B cell (primary cell): Measurements from ENCODE around the gene FNDC5. TPM values are rescaled to one million over a fixed set of nuclear protein-coding genes. Genes with fewer than 3 reads are reported as not detected.

ENCODE experiments used
- ATAC-seq: fragments of 200-7000 bp; cut with Tn5 transposase; one replicate; pipeline ENCODE4 v1.10.0; 2021; ENCODE audit warnings: low read depth, mild to moderate bottlenecking, moderate number of reproducible peaks, moderate library complexity
- CTCF ChIA-PET: fragments of 350-600 bp; sonication (Branson Sonifier 250); formaldehyde crosslinking; loops from one replicate; lab custom pipeline; 2021; ENCODE audit warnings: antibody characterized with exemption, inconsistent platforms; lab: Charles Lee
- POLR2A ChIA-PET: fragments of 350-600 bp; sonication (Branson Sonifier 250); formaldehyde crosslinking; loops from one replicate; lab custom pipeline; 2021; ENCODE audit warnings: antibody characterized with exemption; lab: Charles Lee
- DNase-seq: peaks from one replicate; pipeline ENCODE4 v3.0.0; 2013
- H2AFZ ChIP-seq: 2 replicates; pipeline ENCODE4 v1.6.1; 2012; ENCODE audit warnings: mild to moderate bottlenecking, low read depth, low read length; ENCODE audit not compliant: insufficient read depth, poor library complexity, severe bottlenecking
- H3K27ac ChIP-seq, 2 donors: 1 replicate in 1 of 2; 2 replicates in 1 of 2; pipeline ENCODE4 v1.5.1; 2012 to 2013; ENCODE audit warnings: low read length in 2 of 2, mild to moderate bottlenecking in 2 of 2, moderate library complexity in 1 of 2
- H3K27me3 ChIP-seq, 4 experiments: fragments of 200-600 bp in 1 of 4; sonication (generic) in 1 of 4; replicated peaks in 1 of 4; 1 replicate in 2 of 4; 2 replicates in 2 of 4; pipeline versions ENCODE4 v1.6.1 to v1.7.0; 2013 to 2016; ENCODE audit warnings: low read length in 3 of 4, mild to moderate bottlenecking in 2 of 4, mixed read lengths in 1 of 4, moderate library complexity in 1 of 4; ENCODE audit not compliant: insufficient read depth in 4 of 4, control insufficient read depth in 3 of 4; ENCODE audit errors: control extremely low read depth in 1 of 4
- H3K36me3 ChIP-seq, 2 experiments: replicated peaks in 1 of 2; 1 replicate in 1 of 2; 2 replicates in 1 of 2; pipeline versions ENCODE4 v1.6.1 to v1.7.1; 2013; ENCODE audit warnings: low read length in 1 of 2; ENCODE audit not compliant: insufficient read depth in 2 of 2, control insufficient read depth in 1 of 2; ENCODE audit errors: control extremely low read depth in 1 of 2, extremely low read depth in 1 of 2
- H3K4me1 ChIP-seq, 2 donors: fragments of 200-600 bp in 1 of 2; sonication (generic) in 1 of 2; 1 replicate in 1 of 2; 2 replicates in 1 of 2; pipeline versions ENCODE4 v1.5.1 to v1.6.1; 2013 to 2017; ENCODE audit warnings: low read length in 2 of 2; ENCODE audit not compliant: control insufficient read depth in 2 of 2, insufficient read depth in 2 of 2
- H3K4me2 ChIP-seq: replicated peaks from 2 replicates; pipeline ENCODE3; 2012; ENCODE audit warnings: mild to moderate bottlenecking, low read depth, low read length; ENCODE audit not compliant: poor library complexity, severe bottlenecking
- H3K4me3 ChIP-seq, 5 experiments: fragments of 200-600 bp in 1 of 5; sonication (generic) in 1 of 5; 1 replicate in 3 of 5; 2 replicates in 2 of 5; pipeline versions ENCODE4 v1.5.1 to v1.7.0; 2011 to 2016; ENCODE audit warnings: low read length in 4 of 5, mild to moderate bottlenecking in 4 of 5, low read depth in 2 of 5, control low read depth in 1 of 5, moderate library complexity in 1 of 5; ENCODE audit not compliant: insufficient read depth in 1 of 5; ENCODE audit errors: control extremely low read depth in 1 of 5, extremely low read depth in 1 of 5
- H3K79me2 ChIP-seq: fragments of 200-600 bp; sonication (generic); one replicate; pipeline ENCODE4 v1.6.0; 2016; ENCODE audit warnings: low read length; ENCODE audit not compliant: control insufficient read depth, insufficient read depth
- H3K9ac ChIP-seq: fragments of 200-600 bp; sonication (generic); 2 replicates; pipeline ENCODE4 v1.6.1; 2017; ENCODE audit warnings: mild to moderate bottlenecking, low read length, moderate library complexity
- H3K9me3 ChIP-seq, 3 donors: one replicate each; pipeline versions ENCODE4 v1.6.1 to v1.7.1; 2013; ENCODE audit warnings: low read length in 2 of 3; ENCODE audit not compliant: control insufficient read depth in 2 of 3, insufficient read depth in 1 of 3; ENCODE audit errors: control extremely low read depth in 1 of 3
- H4K20me1 ChIP-seq: 2 replicates; pipeline ENCODE4 v1.6.0; 2012; ENCODE audit warnings: mild to moderate bottlenecking, low read length; ENCODE audit not compliant: insufficient read depth, control insufficient read depth, poor library complexity, severe bottlenecking
- H3K27ac Mint-ChIP-seq: one replicate; pipeline ENCODE4 v1.8.0; 2021; ENCODE audit warnings: mixed read lengths
- H3K27me3 Mint-ChIP-seq: one replicate; pipeline ENCODE4 v1.8.0; 2021; ENCODE audit warnings: mixed read lengths
- H3K4me1 Mint-ChIP-seq: one replicate; pipeline ENCODE4 v1.8.0; 2021; ENCODE audit warnings: mixed read lengths
- H3K4me3 Mint-ChIP-seq: one replicate; pipeline ENCODE4 v1.8.0; 2021; ENCODE audit warnings: mixed read lengths
- H3K9me3 Mint-ChIP-seq: one replicate; pipeline ENCODE4 v1.8.0; 2022; ENCODE audit warnings: mixed read lengths; ENCODE audit not compliant: insufficient read depth
- CTCF ChIP-seq: fragments of 200-600 bp; IDR thresholded peaks from one replicate; pipeline ENCODE4 v1.8.0; 2022; ENCODE audit warnings: antibody characterized with exemption, mild to moderate bottlenecking
- EZH2 ChIP-seq: IDR thresholded peaks from 2 replicates; pipeline ENCODE4 v1.6.1; 2012; ENCODE audit warnings: borderline replicate concordance, low read depth, mild to moderate bottlenecking, moderate library complexity, low read length; ENCODE audit not compliant: insufficient read depth, poor library complexity, severe bottlenecking
- WGBS: methylation state at CpG from one replicate; pipeline ENCODE4 v1.1.5; 2013; ENCODE audit warnings: missing lambda C conversion rate; ENCODE audit not compliant: insufficient coverage; 5-methylcytosine and 5-hydroxymethylcytosine counted together
- intact Hi-C: fragments of 100-400 bp; cut with micrococcal nuclease; formaldehyde crosslinking; loops from one replicate; pipeline ENCODE4 v1.10.0; 2022
- polyA plus RNA-seq: library from polyadenylated mRNA; depleted of rRNA; stranded (reverse); fragments of >200 nt; gene quantifications from 2 replicates; pipeline ENCODE4 v1.2.3, GENCODE V29; 2012
- total RNA-seq, 2 donors: library from RNA; stranded (reverse); fragments of 120-200 nt in 1 of 2; gene quantifications; 1 replicate in 1 of 2; 2 replicates in 1 of 2; pipeline versions ENCODE4 v1.2.3 to v1.2.4, GENCODE V29; 2013 to 2022

The FNDC5 gene
- total and polyA plus RNA-seq, 2 donors (not counting 1 experiment from before 2014, with no cell fraction given): 0.76 to 2.1 TPM

GRCh38 chr1:32872192-32872460 lies 1.4 kb upstream of the FNDC5 start:
- peak overlapping the region; percentile 83 for H3K4me3 Mint-ChIP-seq
- no peak for ATAC-seq

More at GRCh38 chr1:32872192-32872460, 1.4 kb upstream of the FNDC5 start:
- intact Hi-C loops: loop anchor here (1.0 to 10.0 kb wide), 4 partner anchors 47 to 471 kb away; no protein-coding TSS in a partner anchor
- Mint-ChIP-seq H3K27me3 (peaks cover 39% of the 10 kb centered on the region), H3K27ac (no peak overlapping the region), H3K4me1 (peaks cover 41% of the 10 kb centered on the region), H3K9me3 (no peaks in the 10 kb centered on the region)
- peak overlapping the region in 2 of 5 experiments; percentile 18 to 44 for H3K4me3 ChIP-seq
- H3K27me3 ChIP-seq: peaks cover 0 to 64% (median 19%) of the 10 kb centered on the region in 4 experiments
- ChIA-PET CTCF (interaction anchor here (0.6 to 2.6 kb wide), 24 partner anchors 9 to 477 kb away, joined by 3 to 42 read pairs (median 4); partner anchors contain the start of genes BSDC1, S100PBP and YARS1), POLR2A (no interaction called here)
- no peaks in the 10 kb centered on the region for H3K79me2 ChIP-seq
- H3K36me3 ChIP-seq: no peaks in the 10 kb centered on the region
- H3K9me3 ChIP-seq: peaks cover 0 to 3% (median 0%) of the 10 kb centered on the region in 3 donors
- peaks cover 25 to 37% of the 10 kb centered on the region in 2 donors for H3K4me1 ChIP-seq
- no peak for TF ChIP-seq CTCF
- TF ChIP-seq EZH2: no peak
- peak overlapping the region; percentile 83 for H3K4me2 ChIP-seq
- peaks cover 4% of the 10 kb centered on the region for H4K20me1 ChIP-seq
- WGBS: 31% methylated on average over 7 of the region's 7 CpGs
- H2AFZ ChIP-seq: peak overlapping the region; percentile 41
- H3K9ac ChIP-seq: peak overlapping the region; percentile 50
- DNase-seq: no peak
- no peak overlapping the region for H3K27ac ChIP-seq
